ENCODE results near the gene NRP2.

NRP2 gene

GRCh38 chr2:205651719-205652118, 30.6 kb upstream of the NRP2 start:
- TF ChIP-seq GATA2 (IDR thresholded peaks at IDR 0.05; ENCODE audit: low read depth, low read length), result no peak
- TF ChIP-seq GATA3 (IDR thresholded peaks at IDR 0.05; ENCODE audit: low read depth, low read length), result no peak

- TF ChIP-seq GATA2 (IDR thresholded peaks at IDR 0.05; ENCODE audit: low read depth, low read length) (no peak), GATA3 (IDR thresholded peaks at IDR 0.05; ENCODE audit: low read depth, low read length) (no peak)
These were observed 27.3 kb upstream of the NRP2 start for GRCh38 chr2:205654878-205655605.

GRCh38 chr2:205655779-205656456, 26.4 kb upstream of the NRP2 start:
- no peak for TF ChIP-seq GATA3 (IDR thresholded peaks at IDR 0.05; ENCODE audit: low read depth, low read length)
- no peak for TF ChIP-seq GATA2 (IDR thresholded peaks at IDR 0.05; ENCODE audit: low read depth, low read length)

GRCh38 chr2:205656461-205656860, 25.8 kb upstream of the NRP2 start:
- TF ChIP-seq GATA2 (IDR thresholded peaks at IDR 0.05; ENCODE audit: low read depth, low read length), result no peak
- TF ChIP-seq GATA3 (IDR thresholded peaks at IDR 0.05; ENCODE audit: low read depth, low read length), result no peak

GRCh38 chr2:205656941-205657340, 25.4 kb upstream of the NRP2 start:
- TF ChIP-seq GATA3 (IDR thresholded peaks at IDR 0.05; ENCODE audit: low read depth, low read length), result no peak
- TF ChIP-seq GATA2 (IDR thresholded peaks at IDR 0.05; ENCODE audit: low read depth, low read length), result no peak

- TF ChIP-seq GATA3 (IDR thresholded peaks at IDR 0.05; ENCODE audit: low read depth, low read length) (no peak), GATA2 (IDR thresholded peaks at IDR 0.05; ENCODE audit: low read depth, low read length) (no peak)
These were observed 24.7 kb upstream of the NRP2 start for GRCh38 chr2:205657579-205657978.

- no peak for TF ChIP-seq GATA3 (IDR thresholded peaks at IDR 0.05; ENCODE audit: low read depth, low read length)
- TF ChIP-seq GATA2 (IDR thresholded peaks at IDR 0.05; ENCODE audit: low read depth, low read length), result no peak
These were observed 24.2 kb upstream of the NRP2 start for GRCh38 chr2:205658068-205658467.

- no peak for TF ChIP-seq GATA3 (IDR thresholded peaks at IDR 0.05; ENCODE audit: low read depth, low read length)
- no peak for TF ChIP-seq GATA2 (IDR thresholded peaks at IDR 0.05; ENCODE audit: low read depth, low read length)
These were observed 23.7 kb upstream of the NRP2 start for GRCh38 chr2:205658572-205658971.

GRCh38 chr2:205659922-205660321, 22.4 kb upstream of the NRP2 start:
- TF ChIP-seq GATA3 (IDR thresholded peaks at IDR 0.05; ENCODE audit: low read depth, low read length) (0 out of 2 replicates have a peak, but pooled peaks have one; percentile 45), GATA2 (IDR thresholded peaks at IDR 0.05; ENCODE audit: low read depth, low read length) (peak; percentile 62)

- TF ChIP-seq GATA3 (IDR thresholded peaks at IDR 0.05; ENCODE audit: low read depth, low read length) (no peak), GATA2 (IDR thresholded peaks at IDR 0.05; ENCODE audit: low read depth, low read length) (no peak)
These were observed 21.7 kb upstream of the NRP2 start for GRCh38 chr2:205660521-205661124.

GRCh38 chr2:205661281-205661680, 21.0 kb upstream of the NRP2 start:
- TF ChIP-seq GATA3 (IDR thresholded peaks at IDR 0.05; ENCODE audit: low read depth, low read length) (no peak), GATA2 (IDR thresholded peaks at IDR 0.05; ENCODE audit: low read depth, low read length) (no peak)

- no peak for TF ChIP-seq GATA3 (IDR thresholded peaks at IDR 0.05; ENCODE audit: low read depth, low read length)
- TF ChIP-seq GATA2 (IDR thresholded peaks at IDR 0.05; ENCODE audit: low read depth, low read length), result no peak
These were observed 19.9 kb upstream of the NRP2 start for GRCh38 chr2:205662206-205662965.

GRCh38 chr2:205665791-205666190, 16.5 kb upstream of the NRP2 start:
- TF ChIP-seq GATA2 (IDR thresholded peaks at IDR 0.05; ENCODE audit: low read depth, low read length) (no peak), GATA3 (IDR thresholded peaks at IDR 0.05; ENCODE audit: low read depth, low read length) (no peak)

GRCh38 chr2:205670292-205670691, 12.0 kb upstream of the NRP2 start:
- TF ChIP-seq GATA3 (IDR thresholded peaks at IDR 0.05; ENCODE audit: low read depth, low read length) (no peak), GATA2 (IDR thresholded peaks at IDR 0.05; ENCODE audit: low read depth, low read length) (no peak)
